SW 1271 (cell line): ENCODE measurements around the gene PYGM.

Experiments used
- DNase-seq, 2 experiments: peaks; one replicate each; lab custom pipeline; 2025; lab: John Stamatoyannopoulos, UW

Gene PYGM

DNA sequence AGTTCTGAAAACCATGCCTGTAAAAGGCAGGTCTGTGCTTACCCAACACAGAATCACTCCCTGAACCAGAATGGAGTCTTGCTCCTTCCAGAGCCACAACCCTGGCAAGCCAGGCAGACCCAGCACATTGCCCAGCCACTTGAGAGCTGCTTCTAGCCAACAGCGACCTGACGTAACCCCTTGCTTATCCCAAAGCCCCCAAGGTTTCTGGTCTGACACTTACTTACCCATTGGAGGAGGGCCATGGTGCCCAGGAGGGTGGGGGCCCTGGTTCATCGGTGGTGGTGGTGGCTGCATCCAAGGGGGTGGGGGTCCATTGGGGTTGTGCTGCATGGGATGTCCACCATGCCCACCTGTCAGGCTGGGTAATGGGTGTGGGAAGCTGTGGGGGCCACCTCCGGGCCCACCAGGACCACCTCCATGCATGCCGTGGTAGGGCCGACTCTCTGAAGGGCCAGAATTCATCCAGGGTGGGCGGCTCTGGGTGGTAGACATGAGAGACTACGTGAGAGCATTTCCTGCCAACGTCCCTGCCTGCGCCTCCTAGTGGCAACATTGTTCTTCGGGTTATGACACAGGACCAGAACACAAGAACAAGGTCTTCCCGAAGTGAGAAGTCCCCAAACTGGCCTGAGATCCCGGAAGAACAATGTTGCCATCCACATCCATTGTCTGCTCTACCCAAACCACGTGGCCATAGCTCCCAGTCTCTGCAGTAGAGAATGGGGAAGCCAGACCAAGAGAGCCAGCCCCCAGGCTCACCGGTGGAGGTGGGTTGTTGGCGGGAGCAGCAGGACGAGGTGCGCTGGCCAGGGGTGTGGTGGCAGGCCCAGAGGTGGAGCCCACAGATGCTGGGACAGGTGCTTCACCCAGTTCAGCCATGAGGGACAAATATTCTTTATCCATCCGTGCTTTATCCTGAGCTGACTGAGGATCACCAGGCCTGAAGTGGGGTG is 7.8 kb upstream of the PYGM start:
- peak in 1 of 2 experiments; percentile 30 for DNase-seq

GRCh38 chr11:64766881-64767280 is 7.1 kb upstream of the PYGM start:
- DNase-seq: no peak

- DNase-seq: no peak
Observed at GRCh38 chr11:64765851-64766665, 6.3 kb upstream of the PYGM start.

- no peak for DNase-seq
Observed at GRCh38 chr11:64765291-64765850, 5.6 kb upstream of the PYGM start.

DNA sequence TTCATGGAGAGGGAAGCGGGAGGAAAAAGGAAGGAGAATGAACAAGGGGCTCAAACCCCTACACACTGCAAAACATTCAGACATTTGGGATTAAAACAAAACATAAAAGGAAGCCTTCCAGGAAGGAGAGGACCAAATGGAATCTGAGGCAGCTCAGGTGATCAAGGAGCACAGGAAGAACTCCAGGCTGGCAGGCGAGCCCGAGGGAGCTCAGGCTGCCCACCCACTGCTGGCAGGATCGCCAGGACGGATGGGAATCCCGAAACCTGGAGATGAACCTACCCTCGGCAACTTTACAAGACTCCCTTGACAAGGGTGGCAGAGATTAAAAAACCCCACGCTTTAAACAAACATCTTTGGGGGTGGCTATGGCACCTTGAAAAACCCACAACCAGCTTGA is 5.0 kb upstream of the PYGM start:
- no peak for DNase-seq

GRCh38 chr11:64764040-64764611 is 4.4 kb upstream of the PYGM start:
- no peak for DNase-seq

DNA sequence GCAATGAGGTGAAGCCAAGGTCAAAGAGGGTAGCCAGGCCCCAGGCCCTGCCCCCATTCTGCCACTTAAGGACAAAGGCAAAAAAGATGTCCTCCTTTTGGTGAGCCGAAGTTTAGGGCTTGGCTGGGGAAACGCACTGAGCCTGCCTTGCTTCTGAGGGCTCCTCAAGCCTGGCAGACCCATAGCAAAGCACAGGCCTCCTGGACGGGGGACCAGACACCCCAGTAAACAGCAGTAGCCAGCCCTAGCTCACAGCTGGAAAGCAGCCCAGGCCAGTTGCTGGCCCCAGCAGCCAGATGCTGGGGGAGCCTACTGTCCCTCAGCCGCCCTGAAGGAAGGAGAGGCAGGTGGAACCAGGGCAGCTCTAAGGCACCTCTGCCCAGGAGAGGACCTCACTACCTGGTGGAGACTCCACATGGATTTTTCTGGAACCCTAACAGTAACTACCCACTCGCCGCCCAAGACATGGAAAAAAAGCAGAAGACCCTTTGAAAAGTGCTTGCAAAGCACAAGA is 3.8 kb upstream of the PYGM start:
- no peak for DNase-seq

- DNase-seq: no peak
Observed at GRCh38 chr11:64762674-64763525, 3.1 kb upstream of the PYGM start.

GRCh38 chr11:64762277-64762673 is 2.5 kb upstream of the PYGM start:
- no peak for DNase-seq

- DNase-seq: no peak
Observed at GRCh38 chr11:64760759-64761420, 1.1 kb upstream of the PYGM start.

- DNase-seq: no peak
Observed at GRCh38 chr11:64759131-64759721, 548 bp downstream of the PYGM start.

DNA sequence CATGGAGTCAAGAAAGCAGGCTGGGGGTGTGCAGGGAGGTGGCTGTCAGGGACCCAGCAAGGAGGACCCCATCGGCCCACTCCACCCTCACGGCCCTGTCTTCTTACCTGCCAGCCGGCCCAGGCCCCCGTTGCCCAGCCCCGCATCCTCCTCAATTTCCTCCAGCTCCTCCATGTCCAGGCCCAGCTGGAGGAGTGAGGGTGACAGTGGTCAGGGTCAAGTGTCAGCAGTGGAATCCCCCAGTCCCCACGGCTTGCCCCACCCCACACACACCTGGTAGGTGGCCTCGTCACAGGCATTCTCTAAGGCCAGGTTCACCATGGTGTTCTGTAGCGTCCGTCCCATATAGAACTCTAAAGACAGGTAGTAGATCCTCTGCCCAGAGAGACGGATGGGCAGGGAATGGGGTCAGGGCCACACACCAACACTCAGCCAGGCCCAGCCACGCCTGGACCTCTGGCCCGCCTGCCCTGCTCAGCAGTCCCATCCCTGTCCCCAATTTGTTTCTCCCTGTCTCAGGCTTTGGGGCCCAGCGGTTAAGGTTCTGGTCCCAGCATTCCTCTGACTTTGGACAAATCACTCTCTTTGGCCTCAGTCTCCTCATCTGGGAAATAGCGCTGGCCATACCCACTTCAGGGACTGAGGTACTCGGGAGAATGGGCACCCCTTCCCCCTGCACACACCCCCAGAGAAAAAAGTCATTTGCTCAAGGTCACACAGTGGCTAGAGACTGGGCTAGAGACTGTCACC is 1.3 kb downstream of the PYGM start:
- no peak for DNase-seq

DNA sequence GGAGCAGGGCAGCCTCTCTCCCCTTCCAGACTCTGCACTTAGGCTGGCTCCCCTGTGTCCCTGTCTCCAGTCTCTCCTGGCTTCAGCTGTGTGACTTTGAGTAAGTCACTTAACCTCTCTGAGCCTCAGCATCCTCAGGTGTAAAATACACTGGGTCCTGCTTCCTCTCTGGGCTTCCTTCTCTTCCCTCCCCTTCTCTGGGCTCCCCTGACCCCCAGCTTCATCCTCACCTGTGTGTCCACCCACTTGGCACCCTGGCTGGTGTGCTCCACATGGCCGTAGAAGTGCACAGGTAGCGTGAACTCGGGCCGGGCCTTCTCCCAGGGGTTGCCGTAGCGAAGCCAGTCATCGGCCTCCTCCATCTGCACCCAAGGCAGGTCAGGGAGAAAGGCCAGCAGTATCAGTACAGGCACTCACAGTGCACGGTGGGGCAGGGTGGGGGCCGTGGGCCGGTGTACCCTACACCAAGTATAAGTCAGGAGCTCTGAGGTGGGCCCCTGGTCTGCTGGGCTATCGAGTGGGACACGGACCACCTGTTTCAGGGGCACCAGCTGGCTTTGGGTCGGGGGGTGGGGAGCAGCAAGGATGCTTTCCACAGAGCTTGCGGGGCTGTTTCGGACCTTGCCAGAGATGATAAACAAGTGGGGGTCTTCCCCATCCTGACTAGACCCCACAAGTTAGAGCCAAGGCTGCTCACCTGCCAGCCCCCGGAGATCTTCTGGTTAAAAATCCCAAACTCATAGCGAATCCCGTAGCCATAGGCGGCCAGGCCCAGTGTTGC is 2.0 kb downstream of the PYGM start:
- DNase-seq: no peak

GRCh38 chr11:64755681-64756361 is 4.0 kb downstream of the PYGM start:
- DNase-seq: no peak

DNA sequence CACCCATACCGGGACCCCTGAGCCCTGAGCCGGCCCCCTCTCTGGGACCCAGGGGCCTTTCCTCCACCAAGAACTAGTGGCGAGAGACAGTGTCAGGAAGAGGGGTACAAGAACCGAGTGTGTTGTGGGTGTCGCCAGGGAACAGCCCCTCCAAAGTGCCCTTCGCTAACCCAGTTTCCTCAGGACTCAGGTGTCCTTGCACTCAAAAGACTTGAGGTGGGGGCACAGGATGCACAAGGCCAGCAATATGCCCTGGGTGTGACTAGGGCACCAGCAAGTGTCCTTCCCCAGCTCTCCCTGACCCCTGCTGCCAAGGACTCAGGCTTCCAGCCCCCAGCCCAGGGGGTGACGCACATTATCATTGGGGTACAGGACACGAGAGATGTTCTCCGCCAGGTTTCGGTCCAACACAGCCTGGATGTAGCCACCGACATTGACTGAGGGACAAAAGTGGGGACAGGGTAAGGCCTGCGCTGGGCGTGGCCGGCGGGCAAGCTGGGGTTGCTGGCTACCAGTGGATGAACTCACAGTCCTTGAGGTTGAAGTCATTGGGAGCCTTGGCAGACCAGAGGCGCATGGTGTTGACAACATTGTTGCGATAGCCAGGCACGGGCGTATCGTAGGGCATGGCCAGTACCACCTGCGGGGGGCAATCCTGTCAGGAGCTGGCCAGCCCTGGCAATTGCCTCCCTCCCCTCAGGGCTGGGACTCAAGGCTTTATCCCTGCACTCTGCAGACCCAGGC is 4.7 kb downstream of the PYGM start:
- DNase-seq: no peak

- no peak for DNase-seq
Observed at GRCh38 chr11:64754124-64754918, 5.5 kb downstream of the PYGM start.
